ENCODE results near the gene ARHGAP26.

The ARHGAP26 gene, protein sequence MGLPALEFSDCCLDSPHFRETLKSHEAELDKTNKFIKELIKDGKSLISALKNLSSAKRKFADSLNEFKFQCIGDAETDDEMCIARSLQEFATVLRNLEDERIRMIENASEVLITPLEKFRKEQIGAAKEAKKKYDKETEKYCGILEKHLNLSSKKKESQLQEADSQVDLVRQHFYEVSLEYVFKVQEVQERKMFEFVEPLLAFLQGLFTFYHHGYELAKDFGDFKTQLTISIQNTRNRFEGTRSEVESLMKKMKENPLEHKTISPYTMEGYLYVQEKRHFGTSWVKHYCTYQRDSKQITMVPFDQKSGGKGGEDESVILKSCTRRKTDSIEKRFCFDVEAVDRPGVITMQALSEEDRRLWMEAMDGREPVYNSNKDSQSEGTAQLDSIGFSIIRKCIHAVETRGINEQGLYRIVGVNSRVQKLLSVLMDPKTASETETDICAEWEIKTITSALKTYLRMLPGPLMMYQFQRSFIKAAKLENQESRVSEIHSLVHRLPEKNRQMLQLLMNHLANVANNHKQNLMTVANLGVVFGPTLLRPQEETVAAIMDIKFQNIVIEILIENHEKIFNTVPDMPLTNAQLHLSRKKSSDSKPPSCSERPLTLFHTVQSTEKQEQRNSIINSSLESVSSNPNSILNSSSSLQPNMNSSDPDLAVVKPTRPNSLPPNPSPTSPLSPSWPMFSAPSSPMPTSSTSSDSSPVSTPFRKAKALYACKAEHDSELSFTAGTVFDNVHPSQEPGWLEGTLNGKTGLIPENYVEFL

DNA sequence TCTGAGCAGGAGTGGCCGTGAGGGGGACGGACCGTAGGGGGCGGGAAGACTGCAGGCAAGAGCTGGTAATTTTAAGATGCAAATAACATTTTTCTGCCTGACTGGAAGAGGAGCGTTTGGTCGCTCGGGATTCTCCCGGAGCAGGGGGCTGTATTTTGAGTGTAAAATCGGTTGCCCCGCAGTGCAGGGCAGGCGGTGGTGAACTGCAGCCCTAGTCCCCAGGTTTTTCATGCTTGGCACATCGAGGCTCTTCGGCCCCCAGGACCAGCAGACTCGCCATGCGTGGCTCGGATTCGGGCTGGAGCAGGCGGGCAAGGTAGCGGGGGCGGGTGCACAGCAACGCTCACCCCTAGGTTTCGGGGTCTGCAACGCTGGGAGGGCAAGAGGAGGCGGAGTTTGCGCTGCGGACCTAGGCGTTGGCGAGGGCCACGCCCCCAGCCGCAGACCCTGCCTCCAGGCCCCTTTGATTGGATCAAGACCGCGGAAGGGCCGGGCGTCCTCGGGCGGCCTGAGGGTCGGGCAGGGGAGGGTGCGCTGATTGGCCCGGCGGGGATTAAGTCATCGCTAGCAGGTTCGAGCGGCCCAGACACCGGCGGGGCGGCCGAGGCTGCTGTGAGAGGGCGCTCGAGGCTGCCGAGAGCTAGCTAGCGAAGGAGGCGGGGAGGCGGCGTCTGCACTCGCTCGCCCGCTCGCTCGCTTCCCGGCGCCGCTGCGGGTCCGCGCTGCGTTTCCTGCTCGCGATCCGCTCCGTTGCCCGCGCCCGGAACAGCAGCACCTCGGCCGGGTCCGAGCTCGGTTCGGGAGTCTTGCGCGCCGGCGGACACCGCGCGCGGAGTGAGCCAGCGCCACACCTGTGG lies at the start of gene ARHGAP26:
TSS of gene ARHGAP26 (plus strand) at position 585 of the 857 bp plus-strand sequence. CDS start 385 bp downstream, outside the sequence.
- peak; percentile 90 for DNase-seq

DNA sequence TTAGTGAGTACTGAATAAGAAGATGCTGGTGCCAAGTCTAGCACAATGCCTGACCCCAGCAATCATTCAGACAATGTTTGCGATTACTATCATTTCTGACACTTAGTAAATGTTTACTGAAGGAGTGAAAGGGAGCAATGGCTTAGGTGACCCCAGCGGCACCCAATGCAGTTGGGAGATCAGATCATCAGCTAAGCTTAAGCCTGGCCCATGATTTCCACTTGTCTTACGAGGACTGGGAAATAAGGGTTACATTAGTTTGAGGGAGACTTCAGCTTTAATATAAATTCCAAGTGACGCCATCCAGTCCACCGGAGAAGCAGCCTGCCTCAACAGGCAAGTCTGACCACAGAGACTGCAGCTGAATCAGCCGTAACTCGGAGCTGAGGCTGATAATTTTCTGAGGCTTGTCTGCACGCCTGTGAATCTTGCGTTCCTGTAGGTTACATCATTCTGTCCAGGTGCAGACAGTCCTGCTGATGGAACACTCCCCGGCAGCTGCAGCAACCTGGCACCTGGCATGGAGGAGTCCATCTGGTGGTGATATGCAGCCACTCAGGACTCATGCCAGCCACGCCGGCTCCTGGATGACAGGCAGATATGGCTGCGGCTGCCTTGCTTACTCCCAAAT lies 49.4 kb upstream of the ARHGAP26 start:
- DNase-seq = peak; percentile 33

DNA sequence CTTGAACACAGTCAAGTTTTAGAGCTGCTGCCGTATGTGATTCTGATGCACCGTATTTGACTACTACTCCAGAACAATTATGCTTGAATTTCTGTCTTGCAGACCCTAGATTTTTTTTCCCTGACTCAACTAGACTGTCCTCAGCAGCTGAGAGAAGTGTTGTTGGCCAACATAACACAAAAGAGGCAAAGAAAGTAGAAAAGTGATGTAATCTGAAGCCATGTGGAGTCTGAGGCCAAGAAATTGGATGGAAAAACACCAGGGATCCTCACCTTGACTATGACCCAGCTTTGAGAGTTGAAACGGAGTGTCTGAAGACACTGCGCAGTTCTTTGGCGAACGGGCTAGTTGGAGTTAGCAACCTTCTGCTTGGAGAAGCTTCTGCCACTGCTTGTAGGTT lies 48.0 kb upstream of the ARHGAP26 start:
- DNase-seq = no peak

DNA sequence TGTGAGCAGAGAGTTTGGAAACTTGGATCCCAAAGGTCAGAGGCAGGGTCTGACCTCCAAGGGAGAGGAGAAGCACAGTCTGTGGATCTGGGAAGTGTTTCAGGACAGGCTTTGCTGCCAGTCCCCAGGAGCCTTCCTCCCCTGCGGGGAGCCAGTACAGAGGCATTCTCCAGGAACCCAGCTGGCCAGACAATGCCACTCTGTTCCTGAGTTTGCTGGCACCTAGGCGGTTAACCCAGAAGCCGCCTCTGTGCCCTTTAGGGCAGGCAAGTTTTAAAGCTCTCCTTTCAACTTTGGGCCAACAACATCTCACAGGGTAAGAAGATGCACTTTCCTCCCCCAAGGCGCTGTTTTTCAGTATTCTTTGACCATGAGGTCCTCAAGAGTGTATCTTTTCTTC lies 47.3 kb upstream of the ARHGAP26 start:
- DNase-seq = no peak

DNA sequence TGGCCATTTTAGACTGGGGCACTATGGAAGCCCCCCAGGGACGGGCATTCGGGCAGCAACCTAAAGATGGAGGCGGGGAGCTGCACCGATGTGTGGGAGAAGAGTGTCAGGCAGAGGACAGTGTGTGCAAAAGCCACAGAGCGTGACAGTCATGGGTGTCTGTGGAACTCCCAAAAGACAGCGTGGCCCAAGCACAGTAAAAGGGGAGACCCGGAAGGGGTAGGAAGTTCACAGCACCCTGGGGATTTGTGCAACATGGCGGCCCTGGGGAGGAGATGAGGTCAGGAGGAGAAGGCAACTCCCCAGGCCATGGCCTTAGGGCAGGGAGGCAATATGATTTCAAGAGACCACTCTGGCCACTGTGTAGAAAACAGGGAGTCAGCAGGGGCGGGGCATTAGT lies 45.4 kb upstream of the ARHGAP26 start:
- DNase-seq = no peak

DNA sequence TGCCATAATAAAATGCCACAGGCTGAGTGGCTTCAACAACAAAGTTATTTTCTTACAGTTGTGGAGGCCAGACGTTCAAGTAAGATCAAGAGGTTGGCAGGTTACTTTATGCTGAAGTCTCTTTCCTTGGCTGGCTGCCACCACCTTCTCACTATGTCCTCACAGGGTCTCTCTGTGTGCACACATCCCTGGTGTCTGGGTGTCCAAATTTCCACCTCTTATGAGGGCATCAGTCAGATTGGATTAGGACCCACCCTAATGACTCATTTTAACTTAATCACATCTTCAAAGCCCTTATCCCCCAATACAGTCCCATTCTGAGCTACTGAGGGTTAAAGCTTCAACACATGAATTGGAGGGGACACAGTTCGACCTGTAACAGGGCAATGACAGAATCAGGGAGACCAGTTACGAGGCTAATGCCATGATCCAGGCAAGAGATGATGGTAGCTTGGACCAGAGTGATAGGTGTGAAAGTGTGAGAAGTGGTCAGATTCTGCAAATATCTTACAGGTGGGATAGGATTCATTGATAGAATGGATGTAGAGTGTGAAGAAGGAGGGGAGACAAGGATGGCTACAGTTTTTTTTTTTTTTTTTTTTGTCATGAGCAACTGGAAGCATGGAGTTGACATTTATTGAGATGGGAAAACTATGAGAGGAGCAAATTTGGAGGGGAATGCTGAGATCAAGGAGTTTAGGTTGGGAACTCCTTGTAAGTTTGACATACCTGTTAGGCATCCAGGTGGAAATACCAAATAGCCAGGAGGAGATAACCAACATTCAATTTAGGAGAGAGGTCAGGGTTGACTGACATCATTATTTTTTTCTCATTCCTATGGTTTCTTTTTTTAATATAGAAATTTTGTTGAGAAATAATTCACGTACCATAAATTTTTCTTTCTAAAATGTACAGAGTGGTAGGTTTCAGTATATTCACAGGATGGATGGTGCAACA lies 44.7 kb upstream of the ARHGAP26 start:
- DNase-seq = no peak

DNA sequence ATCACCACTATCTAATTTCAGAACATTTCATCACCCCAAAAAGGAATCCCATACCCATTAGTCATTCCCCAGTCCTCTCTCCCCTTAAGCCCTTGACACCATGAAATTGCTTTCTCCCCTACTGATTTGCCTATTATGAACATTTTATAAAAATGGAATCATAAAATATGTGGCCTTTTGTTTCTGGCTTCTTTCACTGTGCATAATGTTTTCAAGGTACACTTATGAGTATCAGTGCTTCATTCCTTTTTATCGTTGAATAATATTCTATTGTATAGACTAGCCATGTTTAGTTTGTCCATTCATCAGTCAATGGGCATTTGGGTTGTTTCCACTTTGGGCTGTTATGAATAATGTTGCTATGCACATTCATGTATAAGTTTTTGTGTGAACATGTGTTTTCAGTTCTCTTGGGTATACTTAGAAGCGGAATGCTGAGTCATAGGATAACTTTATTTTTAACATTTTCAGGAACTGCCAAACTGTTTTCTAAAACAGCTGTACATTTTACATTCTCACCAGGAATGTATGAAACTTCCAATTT lies 43.9 kb upstream of the ARHGAP26 start:
- no peak for DNase-seq

DNA sequence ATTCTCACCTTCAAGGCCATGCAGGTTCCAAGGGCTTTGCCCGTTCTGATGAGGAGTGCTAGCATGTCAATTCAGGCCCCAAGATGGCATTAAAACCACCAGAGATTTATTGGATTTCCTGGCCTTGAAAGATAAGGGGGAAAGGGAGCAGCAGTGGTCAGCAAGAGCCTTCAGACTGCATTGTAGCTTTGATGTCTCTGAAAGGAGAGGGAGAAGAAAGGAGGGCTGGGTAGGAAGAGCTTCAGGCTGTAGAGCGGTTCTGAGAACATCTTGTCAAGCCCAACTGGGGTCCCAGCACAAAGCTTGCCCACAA lies 42.5 kb upstream of the ARHGAP26 start:
- DNase-seq = no peak

DNA sequence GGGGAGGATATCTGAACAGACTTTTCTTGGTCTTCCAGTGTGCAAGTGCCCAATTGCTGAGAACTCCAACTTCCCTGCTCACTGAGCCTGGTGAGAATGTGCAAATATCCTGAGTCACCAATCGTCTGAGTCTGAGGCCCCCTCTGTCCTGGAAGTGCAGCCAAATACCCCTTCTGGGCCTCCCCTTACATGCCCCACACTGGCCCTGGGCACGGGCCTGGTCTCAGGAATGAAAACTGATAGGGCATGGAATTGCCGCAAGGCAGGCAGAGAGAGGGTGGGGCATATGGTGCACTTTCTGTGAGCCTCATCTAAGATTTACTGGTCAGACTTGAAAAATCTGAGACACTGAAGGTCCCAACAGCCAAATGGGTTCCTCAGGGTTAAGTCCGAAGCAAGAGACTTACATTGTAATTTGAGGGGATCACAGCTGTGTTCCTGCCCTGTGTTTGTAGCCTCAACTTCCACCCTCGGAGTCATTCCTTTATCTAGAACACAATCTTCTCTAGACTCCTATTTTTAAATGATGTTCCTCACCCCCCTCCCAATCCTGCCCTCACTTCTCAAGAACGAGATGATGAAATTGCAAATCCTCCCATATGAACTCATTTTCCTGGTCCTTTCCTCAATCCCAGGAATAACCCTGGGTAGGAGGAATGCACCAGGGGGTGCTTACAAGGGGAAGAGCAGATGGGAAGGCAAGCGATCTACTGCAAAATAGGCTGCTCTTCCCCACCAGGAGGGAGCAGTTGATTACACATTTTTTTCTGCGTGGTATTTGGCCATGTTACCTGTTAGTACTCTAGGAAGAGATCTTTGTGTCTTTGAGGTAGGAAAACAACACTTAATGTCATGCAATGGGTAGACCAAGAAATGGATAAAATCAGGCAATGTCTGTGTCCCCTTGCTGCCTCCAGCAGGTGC lies 34.6 kb upstream of the ARHGAP26 start:
- no peak for DNase-seq

DNA sequence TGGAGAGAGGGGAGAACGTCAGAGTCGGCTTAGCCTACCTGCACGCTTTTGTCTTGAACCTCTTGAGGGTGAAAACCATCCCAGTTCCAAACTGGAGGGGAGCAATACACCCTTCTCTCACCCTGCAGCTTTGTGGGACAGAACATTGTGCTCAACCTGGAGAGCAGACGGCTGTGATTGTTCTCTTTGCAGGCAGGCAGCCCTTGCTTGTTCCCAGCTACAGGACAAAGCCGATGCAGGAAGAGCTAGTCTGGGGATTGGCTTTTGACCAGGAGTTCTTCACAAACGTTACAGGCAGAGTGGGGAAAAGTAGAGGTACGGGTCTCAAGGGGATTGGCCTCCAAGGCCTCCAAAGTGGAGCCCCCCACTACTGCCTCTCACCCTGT lies 33.9 kb upstream of the ARHGAP26 start:
- DNase-seq = no peak

DNA sequence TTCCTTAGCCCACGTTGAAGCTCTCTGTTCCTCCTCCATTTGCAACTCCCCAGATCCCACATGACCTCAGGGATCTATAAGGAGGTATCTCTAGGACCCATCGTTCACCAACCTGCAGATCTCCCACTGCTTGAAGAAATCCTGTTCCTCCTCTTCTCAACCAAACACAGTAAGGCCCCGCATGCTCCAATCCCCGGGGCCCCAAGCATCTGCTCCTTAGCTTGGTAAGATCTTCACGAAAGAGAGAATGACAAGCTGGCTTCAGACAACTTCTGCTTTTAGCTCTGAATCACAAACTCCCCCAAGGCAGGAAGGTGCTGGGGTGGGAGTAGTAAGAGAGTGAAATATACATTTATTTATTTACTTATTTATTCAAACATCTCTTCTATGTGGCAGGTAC lies 33.0 kb upstream of the ARHGAP26 start:
- DNase-seq = no peak

DNA sequence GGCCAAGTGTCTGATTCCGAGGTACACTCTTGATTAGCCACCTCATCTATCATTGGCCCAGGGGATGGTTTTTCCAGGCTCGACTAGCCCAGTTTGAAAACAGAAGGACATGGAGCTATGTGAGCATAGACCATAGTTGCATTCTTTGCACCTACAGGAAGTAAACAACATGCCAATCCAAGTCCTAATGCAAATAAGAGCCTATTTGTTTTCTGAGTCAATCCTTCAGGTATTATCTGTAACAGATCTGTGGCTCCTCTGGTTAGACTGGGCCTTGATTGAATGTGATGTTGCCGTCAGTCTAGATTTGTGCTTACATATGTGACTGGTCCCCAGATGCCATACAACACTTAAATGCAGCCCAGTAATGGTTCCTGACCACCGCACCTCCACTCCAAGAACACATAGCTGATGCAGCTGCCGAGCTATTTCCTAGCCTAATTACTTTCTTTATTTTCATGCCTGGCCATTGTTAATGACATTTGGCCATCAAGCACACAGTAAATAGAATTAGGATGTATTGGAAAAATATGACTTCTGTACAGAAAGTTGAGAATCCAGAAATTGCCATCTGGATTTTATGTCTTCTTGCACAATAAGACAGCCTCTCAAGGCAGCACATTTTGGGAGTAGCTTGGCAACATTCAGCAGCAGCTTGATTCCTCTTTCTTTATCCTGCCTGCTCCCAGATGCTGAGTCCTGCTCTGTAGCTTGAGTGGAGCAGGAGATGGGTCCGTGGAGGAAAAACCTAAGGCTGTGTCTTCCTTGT lies 29.5 kb upstream of the ARHGAP26 start:
- no peak for DNase-seq

DNA sequence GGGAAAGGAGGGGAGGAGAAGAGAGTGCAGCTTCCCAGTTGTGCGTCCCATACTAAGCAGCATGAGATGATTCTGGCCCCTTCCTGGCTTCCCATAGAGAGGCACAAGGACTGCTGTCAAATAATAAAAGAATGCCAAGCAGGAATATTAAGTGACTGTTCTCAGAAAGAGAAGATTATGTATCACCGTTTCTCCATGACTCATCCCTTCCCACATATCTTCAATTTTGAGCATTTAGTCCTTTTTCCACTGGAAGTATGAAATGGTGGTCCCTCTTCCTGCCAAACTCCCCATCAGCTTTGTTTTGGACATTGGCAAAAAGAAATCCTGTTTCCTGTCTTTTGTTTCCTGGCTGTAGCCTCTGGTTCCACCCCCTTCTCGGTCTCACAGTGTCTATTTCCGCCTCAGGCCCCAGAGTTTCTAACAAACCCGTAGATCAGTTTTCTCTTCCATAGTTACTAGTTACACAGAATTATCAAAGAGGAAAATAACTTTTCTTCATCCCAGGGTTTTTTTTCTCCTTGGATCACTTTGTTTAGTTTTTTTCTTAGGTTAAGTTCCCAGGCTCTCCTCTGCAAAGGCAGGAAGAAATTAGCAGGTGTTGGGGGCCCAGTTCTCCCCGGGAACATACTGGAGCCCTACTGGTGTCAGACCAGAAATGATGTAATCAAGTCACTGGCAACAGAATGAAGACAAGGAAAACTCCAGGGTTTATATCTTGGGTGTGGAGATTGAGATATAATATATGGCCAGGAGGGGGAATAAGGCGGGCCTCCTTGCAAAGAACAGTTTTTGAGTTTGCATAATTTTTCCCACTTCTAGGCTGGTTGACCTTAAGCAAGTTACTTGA lies 26.4 kb upstream of the ARHGAP26 start:
- no peak for DNase-seq

DNA sequence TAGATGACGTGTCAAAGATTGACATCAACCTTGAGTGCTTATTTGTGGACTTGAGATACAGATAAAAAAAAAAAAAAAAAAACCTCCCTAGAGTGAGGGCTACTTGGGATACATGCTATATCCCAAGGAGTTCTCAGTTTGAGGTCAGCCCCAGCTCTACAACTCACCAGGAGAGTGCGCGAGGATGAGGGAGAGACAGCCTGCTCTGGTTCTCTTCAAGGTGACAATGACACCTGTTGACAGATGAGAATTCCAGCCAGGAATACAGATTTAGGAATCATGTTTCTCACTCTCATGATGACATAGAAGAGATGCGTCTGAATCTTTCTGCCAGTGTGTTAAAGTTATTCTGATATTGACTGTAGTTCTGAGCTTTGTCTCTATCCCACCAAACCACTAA lies 24.9 kb upstream of the ARHGAP26 start:
- no peak for DNase-seq

DNA sequence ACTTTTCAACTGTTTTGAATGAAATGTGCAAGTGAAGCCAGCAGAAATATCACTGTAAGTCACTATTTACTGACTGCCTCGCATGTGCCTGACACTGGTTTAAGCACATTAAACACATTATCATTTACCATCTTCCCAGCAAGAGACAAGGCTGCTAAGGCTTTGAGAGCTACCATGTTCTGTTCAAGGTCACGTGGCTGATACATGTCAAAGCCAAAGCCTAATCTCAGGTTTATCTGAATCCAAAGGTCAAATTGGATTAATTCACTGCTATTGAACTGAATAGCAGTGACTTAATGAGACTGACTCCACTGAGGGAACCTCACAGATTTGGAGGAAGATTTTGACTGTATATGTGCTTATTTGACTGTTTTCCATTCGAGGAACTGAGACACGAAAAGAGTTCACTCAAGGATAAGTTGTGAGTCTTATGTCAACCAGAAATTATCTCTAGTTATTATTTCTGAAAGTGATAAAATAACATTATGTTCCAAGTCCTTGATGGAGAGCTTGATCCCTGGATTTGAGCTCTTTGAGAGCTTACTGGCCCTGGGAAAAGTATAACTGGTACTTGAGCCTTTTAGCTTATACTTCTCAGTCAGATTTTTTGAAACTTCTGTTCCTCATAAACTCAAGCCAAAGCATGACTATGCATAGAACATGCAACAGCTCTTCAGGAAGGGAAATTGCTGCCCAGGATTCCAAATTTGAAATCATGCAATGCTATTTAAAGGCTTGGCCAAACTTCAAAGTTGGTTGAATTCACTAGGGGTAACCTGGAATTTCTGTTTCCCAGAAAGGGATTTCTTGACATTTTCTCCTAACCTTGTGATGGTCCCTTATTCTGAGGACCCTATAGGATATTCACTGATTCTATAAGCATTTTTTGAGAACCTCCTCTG lies 23.4 kb upstream of the ARHGAP26 start:
- no peak for DNase-seq

DNA sequence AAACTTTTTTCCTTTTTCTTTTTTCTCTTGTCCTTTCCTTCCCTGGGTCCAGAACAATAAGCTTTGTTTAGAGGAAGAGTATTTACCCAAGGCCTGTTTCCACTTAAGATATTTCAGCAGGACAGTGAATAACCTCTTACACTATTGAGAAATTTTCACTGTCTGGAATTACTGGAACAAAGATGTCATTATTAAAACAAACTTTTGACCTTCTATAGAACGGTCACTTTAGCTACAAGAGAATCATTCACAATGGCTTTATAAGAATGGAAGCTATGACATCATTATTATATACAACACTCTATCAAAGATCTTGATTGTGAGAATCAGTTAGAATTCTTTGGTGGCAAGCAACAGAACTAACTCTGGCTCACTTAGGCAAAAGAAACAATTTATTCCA lies 22.0 kb upstream of the ARHGAP26 start:
- no peak for DNase-seq

DNA sequence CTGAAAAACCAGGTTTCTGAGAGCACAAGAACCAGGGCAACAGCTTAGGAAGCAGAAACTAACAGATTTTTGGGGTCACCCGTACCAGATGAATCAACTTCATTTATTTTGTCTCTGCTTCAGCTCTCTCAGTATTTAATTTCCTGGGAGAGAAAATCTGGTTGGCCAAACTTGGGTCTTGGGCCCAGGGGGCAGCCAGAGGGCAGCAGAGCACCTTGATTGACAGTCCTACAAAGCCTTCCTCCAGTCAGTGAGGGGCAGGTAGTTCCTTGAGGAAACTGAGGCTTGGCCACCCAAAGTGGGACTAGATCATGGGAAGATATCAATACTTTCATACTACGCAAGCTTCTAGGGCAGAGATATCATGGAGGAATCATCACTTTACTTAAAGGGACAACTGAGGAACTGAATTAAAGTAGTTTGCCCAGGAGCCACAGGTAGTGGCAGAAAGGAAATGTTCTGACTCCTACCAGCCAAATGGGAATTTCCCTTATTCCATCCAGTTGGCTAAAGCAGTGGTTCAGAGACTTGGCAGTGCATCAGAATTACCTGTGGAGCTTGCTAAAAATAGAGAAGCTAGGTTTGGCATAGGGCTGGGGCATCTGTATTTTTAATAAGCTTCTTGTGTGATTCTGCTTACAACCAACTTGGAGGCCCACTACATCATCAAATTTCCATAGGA lies 21.5 kb upstream of the ARHGAP26 start:
- peak; percentile 16 for DNase-seq
